Measurements from ENCODE around the gene CUL4B.
A peak's percentile ranks its signal among the peaks of the same experiment; 100 is the strongest.

The CUL4B gene

GRCh38 chrX:120561634-120562568, 1.1 kb upstream of the CUL4B start:
- Mint-ChIP-seq H3K27ac (peak overlapping the region; percentile 93), H3K9me3 (no peaks in the 10 kb centered on the region), H3K27me3 (no peaks in the 10 kb centered on the region), H3K4me1 (ENCODE audit: low read depth) (peaks cover 7% of the 10 kb centered on the region), H3K36me3 (ENCODE audit: low read depth) (peaks cover 19% of the 10 kb centered on the region), H3K4me3 (peak overlapping the region; percentile 95)
- intact Hi-C loops (cut with micrococcal nuclease), result loop anchor here (1.0 to 2.0 kb wide), 3 partner anchors 42 to 77 kb away; partner anchors contain the start of genes C1GALT1C1 and MCTS1

- peaks cover 7% of the 10 kb centered on the region for H3K4me1 Mint-ChIP-seq (ENCODE audit: low read depth)
- H3K36me3 Mint-ChIP-seq (ENCODE audit: low read depth), result peaks cover 21% of the 10 kb centered on the region
- H3K27ac Mint-ChIP-seq, result peak overlapping the region; percentile 93
- intact Hi-C loops (cut with micrococcal nuclease), result loop anchor here (2.0 kb wide), 2 partner anchors 70 to 76 kb away; partner anchors contain the start of gene C1GALT1C1
- H3K9me3 Mint-ChIP-seq, result no peaks in the 10 kb centered on the region
- H3K4me3 Mint-ChIP-seq, result peak overlapping the region; percentile 95
- H3K27me3 Mint-ChIP-seq, result no peaks in the 10 kb centered on the region
Observed at GRCh38 chrX:120560405-120560841, 339 bp downstream of the CUL4B start.

GRCh38 chrX:120559804-120560203, 958 bp downstream of the CUL4B start:
- Mint-ChIP-seq H3K9me3 (no peaks in the 10 kb centered on the region), H3K4me1 (ENCODE audit: low read depth) (peaks cover 7% of the 10 kb centered on the region), H3K27me3 (no peaks in the 10 kb centered on the region), H3K27ac (peak overlapping the region; percentile 93), H3K36me3 (ENCODE audit: low read depth) (peaks cover 28% of the 10 kb centered on the region), H3K4me3 (peak overlapping the region; percentile 95)
- intact Hi-C loops (cut with micrococcal nuclease), result loop anchor here (2.0 kb wide), 2 partner anchors 71 to 75 kb away; partner anchors contain the start of gene C1GALT1C1

- H3K4me3 Mint-ChIP-seq, result no peak overlapping the region
Observed at GRCh38 chrX:120556251-120556650, 4.5 kb downstream of the CUL4B start.

GRCh38 chrX:120549483-120550452, 11.0 kb downstream of the CUL4B start:
- intact Hi-C loops (cut with micrococcal nuclease), result no loop called here
- Mint-ChIP-seq H3K27ac (no peak overlapping the region), H3K36me3 (ENCODE audit: low read depth) (peaks cover 45% of the 10 kb centered on the region), H3K4me3 (no peak overlapping the region), H3K9me3 (no peaks in the 10 kb centered on the region), H3K27me3 (no peaks in the 10 kb centered on the region), H3K4me1 (ENCODE audit: low read depth) (peaks cover 7% of the 10 kb centered on the region)

More at GRCh38 chrX:120556251-120556650, 4.5 kb downstream of the CUL4B start:
- no peak overlapping the region for H3K27ac Mint-ChIP-seq
- H3K4me1 Mint-ChIP-seq (ENCODE audit: low read depth), result no peaks in the 10 kb centered on the region
- intact Hi-C loops (cut with micrococcal nuclease), result no loop called here
- H3K27me3 Mint-ChIP-seq, result no peaks in the 10 kb centered on the region
- peaks cover 25% of the 10 kb centered on the region for H3K36me3 Mint-ChIP-seq (ENCODE audit: low read depth)
- no peaks in the 10 kb centered on the region for H3K9me3 Mint-ChIP-seq

DNA sequence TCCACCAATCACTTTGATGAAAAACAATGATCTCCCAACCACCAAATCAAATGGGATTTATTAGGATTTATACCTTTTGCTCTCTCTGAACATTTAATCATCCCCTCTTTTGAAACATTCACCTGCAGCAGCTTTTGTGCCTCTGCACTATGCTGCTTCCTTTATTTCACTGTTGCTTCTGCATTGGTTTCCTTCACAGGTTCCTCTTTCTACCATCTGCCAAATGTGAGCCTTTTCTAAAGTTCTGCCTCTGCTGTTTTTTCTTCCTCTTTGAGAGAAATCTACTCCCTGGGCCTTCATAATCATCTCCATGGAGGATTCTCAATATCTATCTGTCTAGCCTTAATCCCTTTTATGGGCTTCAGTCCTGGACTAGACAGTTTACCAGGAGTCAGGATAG, 24.7 kb downstream of the CUL4B start:
- intact Hi-C loops (cut with micrococcal nuclease), result loop anchor here (10.0 kb wide), 1 partner anchor 89 kb away; no protein-coding TSS in a partner anchor
- Mint-ChIP-seq H3K4me3 (no peak overlapping the region), H3K36me3 (ENCODE audit: low read depth) (peaks cover 43% of the 10 kb centered on the region), H3K27ac (peak overlapping the region; percentile 37), H3K9me3 (no peaks in the 10 kb centered on the region), H3K4me1 (ENCODE audit: low read depth) (peaks cover 20% of the 10 kb centered on the region), H3K27me3 (no peaks in the 10 kb centered on the region)

GRCh38 chrX:120534413-120535205, 26.2 kb downstream of the CUL4B start:
- H3K9me3 Mint-ChIP-seq, result no peaks in the 10 kb centered on the region
- no peak overlapping the region for H3K27ac Mint-ChIP-seq
- no peaks in the 10 kb centered on the region for H3K27me3 Mint-ChIP-seq
- intact Hi-C loops (cut with micrococcal nuclease), result loop anchor here (10.0 kb wide), 1 partner anchor 90 kb away; no protein-coding TSS in a partner anchor
- H3K4me3 Mint-ChIP-seq, result no peak overlapping the region
- H3K36me3 Mint-ChIP-seq (ENCODE audit: low read depth), result peaks cover 53% of the 10 kb centered on the region
- H3K4me1 Mint-ChIP-seq (ENCODE audit: low read depth), result peaks cover 20% of the 10 kb centered on the region

- no peak overlapping the region for H3K27ac Mint-ChIP-seq
- H3K27me3 Mint-ChIP-seq, result no peaks in the 10 kb centered on the region
- peaks cover 7% of the 10 kb centered on the region for H3K36me3 Mint-ChIP-seq (ENCODE audit: low read depth)
- H3K4me3 Mint-ChIP-seq, result no peak overlapping the region
- H3K4me1 Mint-ChIP-seq (ENCODE audit: low read depth), result no peaks in the 10 kb centered on the region
- intact Hi-C loops (cut with micrococcal nuclease), result no loop called here
- no peaks in the 10 kb centered on the region for H3K9me3 Mint-ChIP-seq
Observed at GRCh38 chrX:120522820-120523219, 37.9 kb downstream of the CUL4B start.

- no peaks in the 10 kb centered on the region for H3K27me3 Mint-ChIP-seq
- no peak overlapping the region for H3K4me3 Mint-ChIP-seq
- no peaks in the 10 kb centered on the region for H3K9me3 Mint-ChIP-seq
- H3K4me1 Mint-ChIP-seq (ENCODE audit: low read depth), result no peaks in the 10 kb centered on the region
- H3K27ac Mint-ChIP-seq, result no peak overlapping the region
- intact Hi-C loops (cut with micrococcal nuclease), result no loop called here
- no peaks in the 10 kb centered on the region for H3K36me3 Mint-ChIP-seq (ENCODE audit: low read depth)
Observed at GRCh38 chrX:120517936-120518335, 42.8 kb downstream of the CUL4B start.

- intact Hi-C loops (cut with micrococcal nuclease), result no loop called here
- Mint-ChIP-seq H3K27me3 (no peaks in the 10 kb centered on the region), H3K27ac (no peak overlapping the region), H3K9me3 (no peaks in the 10 kb centered on the region), H3K36me3 (ENCODE audit: low read depth) (no peaks in the 10 kb centered on the region), H3K4me3 (no peak overlapping the region), H3K4me1 (ENCODE audit: low read depth) (no peaks in the 10 kb centered on the region)
Observed at GRCh38 chrX:120514236-120514635, 46.5 kb downstream of the CUL4B start.

- H3K27me3 Mint-ChIP-seq, result no peaks in the 10 kb centered on the region
- no peaks in the 10 kb centered on the region for H3K9me3 Mint-ChIP-seq
- H3K36me3 Mint-ChIP-seq (ENCODE audit: low read depth), result no peaks in the 10 kb centered on the region
- H3K27ac Mint-ChIP-seq, result no peak overlapping the region
- no peak overlapping the region for H3K4me3 Mint-ChIP-seq
- intact Hi-C loops (cut with micrococcal nuclease), result no loop called here
- no peaks in the 10 kb centered on the region for H3K4me1 Mint-ChIP-seq (ENCODE audit: low read depth)
Observed at GRCh38 chrX:120512627-120513026, 48.1 kb downstream of the CUL4B start.

DNA sequence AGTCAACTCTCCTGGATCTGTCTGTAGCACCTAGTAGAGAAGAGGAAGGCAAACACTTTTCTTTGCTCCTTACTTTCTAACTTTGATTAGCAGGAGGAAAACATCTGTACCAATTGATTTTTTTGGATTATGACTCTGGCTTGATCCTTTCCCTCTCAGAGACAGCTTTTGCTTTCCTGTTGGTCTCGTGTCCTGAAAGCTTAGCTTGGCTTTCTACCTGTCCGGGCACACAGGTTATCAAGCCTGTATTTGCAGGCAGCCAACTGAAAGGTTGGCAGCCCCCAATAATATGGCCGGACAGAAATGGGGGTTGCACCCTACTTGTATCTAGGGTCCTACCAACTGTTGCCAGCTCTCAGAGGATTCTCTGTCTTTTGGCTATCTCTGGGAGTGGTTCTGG, 48.5 kb downstream of the CUL4B start:
- intact Hi-C loops (cut with micrococcal nuclease), result no loop called here
- H3K36me3 Mint-ChIP-seq (ENCODE audit: low read depth), result no peaks in the 10 kb centered on the region
- no peak overlapping the region for H3K27ac Mint-ChIP-seq
- no peak overlapping the region for H3K4me3 Mint-ChIP-seq
- no peaks in the 10 kb centered on the region for H3K4me1 Mint-ChIP-seq (ENCODE audit: low read depth)
- no peaks in the 10 kb centered on the region for H3K9me3 Mint-ChIP-seq
- H3K27me3 Mint-ChIP-seq, result no peaks in the 10 kb centered on the region

DNA sequence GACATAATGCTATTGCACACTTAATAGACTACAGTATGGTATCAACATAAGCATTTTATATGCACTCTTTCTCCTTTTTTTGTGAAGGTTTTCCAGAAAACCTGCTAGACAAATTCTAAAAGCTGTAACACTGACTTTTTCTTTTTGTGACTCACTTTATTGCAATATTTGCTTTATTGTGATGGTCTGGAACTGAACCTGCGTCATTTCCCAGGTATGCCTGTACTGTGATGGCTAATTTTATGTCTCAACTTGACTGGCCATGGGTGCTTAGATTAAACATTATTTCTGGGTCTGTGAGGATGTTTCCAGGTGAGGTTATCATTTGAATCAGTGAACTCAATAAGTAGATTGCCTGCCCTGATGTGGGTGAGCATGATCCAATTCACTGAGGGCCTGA, 56.2 kb downstream of the CUL4B start:
- intact Hi-C loops (cut with micrococcal nuclease), result no loop called here
- H3K27ac Mint-ChIP-seq, result no peak overlapping the region
- H3K4me3 Mint-ChIP-seq, result no peak overlapping the region
- no peaks in the 10 kb centered on the region for H3K27me3 Mint-ChIP-seq
- H3K9me3 Mint-ChIP-seq, result no peaks in the 10 kb centered on the region
- H3K36me3 Mint-ChIP-seq (ENCODE audit: low read depth), result no peaks in the 10 kb centered on the region
- peaks cover 3% of the 10 kb centered on the region for H3K4me1 Mint-ChIP-seq (ENCODE audit: low read depth)

Measured in dendritic cell treated with granulocyte-macrophage colony-stimulating factor and Interleukin-4, amounts not matched to agents 40 ng/mL and 50 ng/mL, for 4 days (primary cell).